Activated CD4-positive, alpha-beta memory T cell treated with anti-CD3 and anti-CD28 coated beads, Interleukin-2, amount 10 ng/mL, durations not matched to agents 7 days and 5 days (primary cell): ENCODE measurements around the gene CNTRL. TPM values are rescaled to one million over a fixed set of nuclear protein-coding genes. Genes with fewer than 3 reads are reported as not detected.

Source experiments
- CTCF ChIA-PET: fragments of 350-600 bp; sonication (Branson Sonifier 250); formaldehyde crosslinking; loops from one replicate; lab custom pipeline; 2021; ENCODE audit warnings: antibody characterized with exemption, inconsistent platforms; lab: Charles Lee
- POLR2A ChIA-PET: fragments of 350-600 bp; sonication (Branson Sonifier 250); formaldehyde crosslinking; loops from one replicate; lab custom pipeline; 2021; ENCODE audit warnings: antibody characterized with exemption; lab: Charles Lee
- DNase-seq: peaks from one replicate; pipeline ENCODE4 v3.0.0-alpha.2; 2020
- H3K27ac Mint-ChIP-seq: one replicate; pipeline ENCODE4 v1.8.0; 2021; ENCODE audit warnings: mild to moderate bottlenecking, mixed read lengths
- H3K27me3 Mint-ChIP-seq: one replicate; pipeline ENCODE4 v1.8.0; 2021; ENCODE audit warnings: mixed read lengths
- H3K36me3 Mint-ChIP-seq: one replicate; pipeline ENCODE4 v1.8.0; 2021; ENCODE audit warnings: low read depth, mixed read lengths
- H3K4me1 Mint-ChIP-seq: one replicate; pipeline ENCODE4 v1.8.0; 2021; ENCODE audit warnings: mixed read lengths
- H3K4me3 Mint-ChIP-seq: one replicate; pipeline ENCODE4 v1.8.0; 2021; ENCODE audit warnings: mild to moderate bottlenecking, mixed read lengths
- H3K9me3 Mint-ChIP-seq: one replicate; pipeline ENCODE4 v1.8.0; 2021; ENCODE audit warnings: mixed read lengths
- total RNA-seq, 2 experiments: library from RNA; stranded (reverse); gene quantifications; one replicate each; pipeline ENCODE4 v1.2.3, GENCODE V29; 2021

Gene CNTRL
- total RNA-seq, 2 experiments from 2014 or later, result 84.1 to 86.9 TPM

DNA sequence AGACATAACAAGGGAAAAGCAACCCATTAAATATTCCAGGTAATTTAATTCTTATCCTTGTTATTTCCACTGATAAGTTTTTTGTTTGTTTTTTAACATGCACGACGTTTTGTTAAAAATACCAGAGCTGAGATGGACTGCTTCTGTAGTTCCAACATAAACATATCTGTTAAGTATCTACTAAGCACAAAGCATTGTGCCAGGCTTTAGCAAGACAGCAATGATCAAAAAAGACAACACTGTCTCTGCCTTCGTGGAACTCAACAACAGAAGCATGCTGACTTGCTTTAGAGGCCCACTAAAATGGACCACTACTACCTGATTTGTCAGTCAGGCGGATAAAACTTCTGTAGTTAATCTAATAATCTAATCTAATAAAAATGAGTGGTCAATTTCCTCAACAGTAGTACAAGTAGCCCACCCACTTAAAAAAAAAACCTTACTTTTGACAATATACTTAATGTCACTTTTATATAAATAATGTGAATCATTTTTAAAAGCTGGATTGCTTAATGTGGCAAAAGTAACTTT, 123.8 kb downstream of the CNTRL start:
- Mint-ChIP-seq H3K9me3 (no peaks in the 10 kb centered on the region), H3K4me1 (peaks cover 71% of the 10 kb centered on the region), H3K27ac (no peak overlapping the region), H3K27me3 (no peaks in the 10 kb centered on the region), H3K36me3 (peaks cover 22% of the 10 kb centered on the region), H3K4me3 (no peak overlapping the region)
- CTCF ChIA-PET, result interaction anchor here (0.9 to 3.4 kb wide), 4 partner anchors 14 to 79 kb away, joined by 4 to 13 read pairs (median 6); no protein-coding TSS in a partner anchor
- POLR2A ChIA-PET, result interaction anchor here (0.7 to 4.1 kb wide), 8 partner anchors 10 to 406 kb away, joined by 3 to 21 read pairs (median 4); partner anchors contain the start of gene PSMD5
- DNase-seq, result no peak

- Mint-ChIP-seq H3K4me3 (peak overlapping the region; percentile 92), H3K27me3 (no peaks in the 10 kb centered on the region), H3K9me3 (no peaks in the 10 kb centered on the region), H3K36me3 (peaks cover 22% of the 10 kb centered on the region), H3K27ac (peak overlapping the region; percentile 86), H3K4me1 (peaks cover 69% of the 10 kb centered on the region)
- ChIA-PET CTCF (interaction anchor here (0.8 to 3.4 kb wide), 5 partner anchors 9 to 128 kb away, joined by 3 to 13 read pairs (median 4); no protein-coding TSS in a partner anchor), POLR2A (interaction anchor here (0.9 to 4.1 kb wide), 7 partner anchors 11 to 349 kb away, joined by 3 to 21 read pairs (median 5); no protein-coding TSS in a partner anchor)
- DNase-seq, result no peak
These were observed 125.2 kb downstream of the CNTRL start for GRCh38 chr9:121199921-121200320.

- no peaks in the 10 kb centered on the region for H3K27me3 Mint-ChIP-seq
- H3K27ac Mint-ChIP-seq, result peak overlapping the region; percentile 86
- H3K4me1 Mint-ChIP-seq, result peaks cover 67% of the 10 kb centered on the region
- DNase-seq, result no peak
- H3K4me3 Mint-ChIP-seq, result peak overlapping the region; percentile 92
- H3K36me3 Mint-ChIP-seq, result peaks cover 22% of the 10 kb centered on the region
- H3K9me3 Mint-ChIP-seq, result no peaks in the 10 kb centered on the region
- ChIA-PET CTCF (interaction anchor here (0.8 to 3.4 kb wide), 5 partner anchors 8 to 129 kb away, joined by 3 to 36 read pairs (median 4); no protein-coding TSS in a partner anchor), POLR2A (interaction anchor here (0.8 to 4.1 kb wide), 10 partner anchors 11 to 350 kb away, joined by 3 to 21 read pairs (median 3); partner anchors contain the start of gene PHF19)
These were observed 125.6 kb downstream of the CNTRL start for GRCh38 chr9:121200356-121200755.

DNA sequence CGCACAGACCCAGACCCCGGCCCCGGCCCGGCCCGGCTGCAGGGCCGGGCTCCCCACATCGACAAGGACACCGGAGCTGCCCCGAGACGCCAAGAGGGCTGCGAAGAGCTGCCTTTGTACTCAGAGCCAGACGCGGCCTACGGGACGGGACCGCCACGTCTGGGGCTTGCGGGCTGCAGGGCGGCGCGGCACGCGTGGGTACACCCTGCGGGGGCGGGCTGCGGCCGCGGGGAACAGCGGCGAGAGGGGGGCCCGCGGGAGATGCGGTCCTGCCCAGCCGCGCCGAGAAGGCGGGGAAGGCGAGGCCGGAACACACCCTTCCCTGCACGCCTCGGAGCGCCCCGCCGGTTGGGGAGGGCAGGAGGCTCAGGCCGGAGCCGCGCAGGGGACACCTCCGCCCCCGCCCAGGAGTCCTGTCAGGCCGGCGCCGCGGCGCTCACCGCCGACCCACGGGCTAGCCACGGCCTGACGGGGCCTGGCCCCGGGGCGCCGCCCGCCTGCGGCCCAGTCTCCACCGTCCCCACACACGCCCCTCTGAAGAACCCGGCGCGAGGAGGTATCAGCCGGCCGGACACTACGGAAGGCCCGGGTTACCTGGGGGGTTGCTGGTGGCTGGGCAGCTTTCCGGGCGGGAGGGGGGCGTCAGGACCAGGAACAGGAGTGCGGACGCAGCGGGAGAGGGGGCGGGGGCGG, 126.4 kb downstream of the CNTRL start:
- Mint-ChIP-seq H3K4me3 (peak overlapping the region; percentile 92), H3K9me3 (no peaks in the 10 kb centered on the region), H3K36me3 (peaks cover 22% of the 10 kb centered on the region), H3K27me3 (no peaks in the 10 kb centered on the region), H3K4me1 (peaks cover 59% of the 10 kb centered on the region), H3K27ac (peak overlapping the region; percentile 92)
- ChIA-PET POLR2A (interaction anchor here (0.6 to 4.1 kb wide), 22 partner anchors 9 to 351 kb away, joined by 3 to 21 read pairs (median 3); partner anchors contain the start of gene PHF19), CTCF (interaction anchor here (0.6 to 3.4 kb wide), 15 partner anchors 8 to 433 kb away, joined by 3 to 36 read pairs (median 3); no protein-coding TSS in a partner anchor)
- DNase-seq, result peak; percentile 50

- Mint-ChIP-seq H3K9me3 (no peaks in the 10 kb centered on the region), H3K4me1 (peaks cover 59% of the 10 kb centered on the region), H3K36me3 (peaks cover 22% of the 10 kb centered on the region), H3K27ac (peak within 1 kb of the TSS; percentile 92), H3K27me3 (no peaks in the 10 kb centered on the region), H3K4me3 (peak within 1 kb of the TSS; percentile 92)
- ChIA-PET POLR2A (interaction anchor here (0.6 to 4.1 kb wide), 17 partner anchors 10 to 409 kb away, joined by 3 to 21 read pairs (median 4); partner anchors contain the start of genes FBXW2 and PHF19), CTCF (interaction anchor here (0.6 to 3.3 kb wide), 15 partner anchors 9 to 433 kb away, joined by 3 to 36 read pairs (median 3); no protein-coding TSS in a partner anchor)
- peak; percentile 100 for DNase-seq
These were observed 127.2 kb downstream of the CNTRL start, which contains the start of gene RAB14 for GRCh38 chr9:121201738-121202533. TSS of gene RAB14 (minus strand) at chr9:121201869. CDS start at chr9:121193412, 8,457 bp downstream.

DNA sequence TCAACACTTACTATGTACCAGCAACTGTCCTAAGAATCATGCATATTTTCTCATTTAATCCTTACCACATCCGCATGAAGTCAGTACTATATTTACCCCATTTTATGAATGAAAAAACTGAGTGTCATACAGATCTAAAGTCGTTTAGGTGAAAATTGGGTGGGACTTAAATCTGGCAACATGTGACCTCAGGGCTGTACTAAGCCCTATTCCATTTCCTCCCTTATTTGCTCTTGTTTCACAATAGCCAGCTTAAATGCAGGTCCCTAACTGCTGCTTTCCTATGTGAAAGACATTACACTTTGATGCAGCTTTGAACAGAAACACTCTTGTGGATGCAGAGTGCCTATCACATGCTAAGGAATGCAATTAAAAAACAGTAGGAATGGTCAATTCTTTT, 129.4 kb downstream of the CNTRL start:
- CTCF ChIA-PET, result interaction anchor here (1.8 kb wide), 1 partner anchor 9 kb away, joined by 13 read pairs; no protein-coding TSS in a partner anchor
- no peak for DNase-seq
- POLR2A ChIA-PET, result no interaction called here
- Mint-ChIP-seq H3K36me3 (peaks cover 23% of the 10 kb centered on the region), H3K27me3 (no peaks in the 10 kb centered on the region), H3K4me1 (peaks cover 55% of the 10 kb centered on the region), H3K9me3 (no peaks in the 10 kb centered on the region), H3K27ac (no peak overlapping the region), H3K4me3 (no peak overlapping the region)

DNA sequence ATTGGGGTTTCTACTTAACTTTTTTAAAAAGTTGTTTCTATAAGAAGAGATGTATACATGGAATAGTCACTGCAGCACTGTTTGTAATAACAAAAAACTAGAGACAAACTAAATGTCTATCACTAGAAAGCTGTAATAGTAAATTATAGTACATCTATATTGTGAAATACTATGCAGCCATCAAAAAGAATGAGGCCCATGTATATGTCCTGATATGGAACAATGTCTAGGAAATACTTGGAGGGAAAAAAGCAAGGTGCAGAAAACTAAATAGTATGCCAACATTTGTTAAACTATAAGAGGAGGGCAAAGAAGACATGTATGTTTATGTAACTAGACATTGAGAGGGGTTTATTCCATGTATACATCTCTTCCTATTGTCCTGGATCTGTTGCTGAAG, 129.9 kb downstream of the CNTRL start:
- Mint-ChIP-seq H3K36me3 (peaks cover 21% of the 10 kb centered on the region), H3K27me3 (no peaks in the 10 kb centered on the region), H3K27ac (no peak overlapping the region), H3K4me1 (peaks cover 50% of the 10 kb centered on the region), H3K9me3 (no peaks in the 10 kb centered on the region), H3K4me3 (no peak overlapping the region)
- CTCF ChIA-PET, result interaction anchor here (1.8 kb wide), 1 partner anchor 9 kb away, joined by 13 read pairs; no protein-coding TSS in a partner anchor
- POLR2A ChIA-PET, result no interaction called here
- no peak for DNase-seq

DNA sequence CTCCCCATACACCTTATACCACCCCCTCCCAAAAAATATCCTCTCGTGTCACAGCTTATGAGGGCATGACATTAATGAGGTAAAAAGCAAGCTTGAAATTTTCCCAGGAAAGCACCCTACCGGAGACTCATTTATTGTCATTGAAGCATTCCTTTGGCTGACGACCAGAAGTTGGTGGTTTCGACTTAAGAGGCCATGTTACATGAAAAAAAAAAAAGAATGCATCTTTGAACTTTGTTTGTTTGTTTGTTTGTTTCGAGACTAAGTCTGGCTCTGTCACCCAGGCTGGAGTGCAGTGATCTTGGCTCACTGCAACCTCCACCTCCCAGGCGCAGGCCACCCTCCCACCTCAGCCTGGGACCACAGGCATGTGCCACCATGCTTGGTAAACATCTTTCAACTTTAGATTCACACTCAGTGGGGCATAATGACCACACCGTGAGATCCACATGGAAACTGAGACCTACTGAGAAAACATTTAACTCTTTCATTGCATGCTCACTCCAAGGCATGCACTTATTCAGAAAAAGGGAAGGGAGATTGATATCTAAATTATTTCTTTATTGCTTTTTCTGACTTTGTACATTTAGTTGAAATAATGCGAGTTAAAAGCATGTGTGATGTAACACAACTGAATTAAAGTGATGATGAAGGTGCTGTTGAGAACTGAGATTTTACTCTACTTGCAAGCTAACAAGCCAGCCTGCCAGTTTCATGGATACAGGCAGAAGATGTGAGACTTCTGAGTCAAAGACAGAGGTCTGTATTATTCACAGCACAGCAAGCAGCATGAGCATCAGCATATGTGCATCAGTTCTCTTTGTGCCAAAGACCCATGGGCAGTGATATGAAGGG, 132.0 kb downstream of the CNTRL start:
- no peaks in the 10 kb centered on the region for H3K27me3 Mint-ChIP-seq
- no peak overlapping the region for H3K4me3 Mint-ChIP-seq
- peaks cover 8% of the 10 kb centered on the region for H3K36me3 Mint-ChIP-seq
- no peak for DNase-seq
- CTCF ChIA-PET, result interaction anchor here (0.8 to 1.3 kb wide), 2 partner anchors 21 to 72 kb away, joined by 3 to 4 read pairs; no protein-coding TSS in a partner anchor
- H3K27ac Mint-ChIP-seq, result peak overlapping the region; percentile 65
- POLR2A ChIA-PET, result no interaction called here
- H3K9me3 Mint-ChIP-seq, result no peaks in the 10 kb centered on the region
- H3K4me1 Mint-ChIP-seq, result peaks cover 46% of the 10 kb centered on the region

- Mint-ChIP-seq H3K36me3 (peaks cover 4% of the 10 kb centered on the region), H3K27ac (peak overlapping the region; percentile 65), H3K9me3 (no peaks in the 10 kb centered on the region), H3K4me3 (no peak overlapping the region), H3K27me3 (no peaks in the 10 kb centered on the region), H3K4me1 (peaks cover 39% of the 10 kb centered on the region)
- DNase-seq, result no peak
- CTCF ChIA-PET, result interaction anchor here (0.8 to 1.3 kb wide), 2 partner anchors 21 to 71 kb away, joined by 3 to 4 read pairs; no protein-coding TSS in a partner anchor
- POLR2A ChIA-PET, result no interaction called here
These were observed 132.7 kb downstream of the CNTRL start for GRCh38 chr9:121207371-121207940.

GRCh38 chr9:121210536-121210935, 135.8 kb downstream of the CNTRL start:
- Mint-ChIP-seq H3K4me1 (peaks cover 35% of the 10 kb centered on the region), H3K27me3 (no peaks in the 10 kb centered on the region), H3K4me3 (no peak overlapping the region), H3K27ac (no peak overlapping the region), H3K9me3 (no peaks in the 10 kb centered on the region), H3K36me3 (peaks cover 4% of the 10 kb centered on the region)
- DNase-seq, result no peak
- ChIA-PET CTCF (interaction anchor here (4.5 kb wide), 2 partner anchors 9 to 12 kb away, joined by 30 to 36 read pairs; partner anchors contain the start of gene RAB14), POLR2A (no interaction called here)
